HCT116 (cell line): Measurements from ENCODE around the gene SEMA4D. TPM values are rescaled to one million over a fixed set of nuclear protein-coding genes. Genes with fewer than 3 reads are reported as not detected.

ENCODE experiments used
- ATAC-seq: fragments of 200-7000 bp; cut with Tn5 transposase; 2 replicates; pipeline ENCODE4 v1.9.1; 2020; ENCODE audit warnings: mild to moderate bottlenecking, moderate library complexity
- BruUV-seq: library from RNA; stranded (reverse); fragments of 400-500 nt; replicated peaks from 2 replicates; lab custom pipeline; 2021; lab: Mats Ljungman, UMichigan
- CTCF ChIA-PET: fragments of 300-600 bp; sonication (Branson Sonifier 250); formaldehyde crosslinking; loops from one replicate; lab custom pipeline; 2021; ENCODE audit warnings: antibody characterized with exemption; lab: Charles Lee
- POLR2A ChIA-PET: fragments of 300-600, 350-600 bp; sonication (Branson Sonifier 250); formaldehyde crosslinking; loops from one replicate; lab custom pipeline; 2021; ENCODE audit warnings: antibody characterized with exemption; lab: Charles Lee
- RAD21 ChIA-PET, 2 experiments: fragments of 300-600 bp; sonication (Branson Sonifier 250); formaldehyde crosslinking; loops; one replicate each; lab custom pipeline; 2023; ENCODE audit warnings: low total read pairs in 2 of 2; ENCODE audit not compliant: uncharacterized antibody in 2 of 2, unreplicated experiment in 2 of 2, low non-redundant PET in 1 of 2; lab: Charles Lee
- DNase-seq: peaks from one replicate; pipeline ENCODE4 v3.0.0-alpha.2; 2010; ENCODE audit warnings: low read depth, low spot score
- H2AFZ ChIP-seq: fragments of 200-600 bp; shearing (Covaris generic), sonication (generic); 2 replicates; pipeline ENCODE4 v1.6.1; 2017; ENCODE audit warnings: low read depth, mixed run types, mixed read lengths, antibody characterized with exemption, low read length; ENCODE audit not compliant: poor library complexity, severe bottlenecking
- H3K27ac ChIP-seq: 2 replicates; pipeline ENCODE4 v1.5.1; 2012; ENCODE audit warnings: low read depth, low read length
- H3K27me3 ChIP-seq: fragments of 200-600 bp; sonication (generic); 2 replicates; pipeline ENCODE4 v1.6.1; 2016; ENCODE audit warnings: mixed run types, low read length, mixed read lengths; ENCODE audit not compliant: insufficient read depth
- H3K36me3 ChIP-seq, 2 experiments: fragments of 200-500 bp in 1 of 2; fragments of 200-600 bp in 1 of 2; sonication (Bioruptor generic) in 1 of 2; sonication (generic) in 1 of 2; 2 replicates each; pipeline versions ENCODE4 v1.5.1 to v1.6.1; 2014 to 2016; ENCODE audit warnings: low read length in 2 of 2, inconsistent platforms in 1 of 2, mixed read lengths in 1 of 2, mixed run types in 1 of 2; ENCODE audit not compliant: insufficient read depth in 2 of 2, control insufficient read depth in 1 of 2
- H3K4me1 ChIP-seq, 2 experiments: fragments of 200-600 bp in 1 of 2; sonication (generic) in 1 of 2; 2 replicates each; pipeline versions ENCODE4 v1.5.1 to v1.6.1; 2012 to 2017; ENCODE audit warnings: low read length in 2 of 2, inconsistent platforms in 1 of 2, mild to moderate bottlenecking in 1 of 2, mixed read lengths in 1 of 2, mixed run types in 1 of 2, moderate library complexity in 1 of 2; ENCODE audit not compliant: insufficient read depth in 2 of 2, control insufficient read depth in 1 of 2
- H3K4me2 ChIP-seq: fragments of 200-600 bp; sonication (generic); 2 replicates; pipeline ENCODE4 v1.6.1; 2017; ENCODE audit warnings: mixed run types, low read length, mixed read lengths
- H3K4me3 ChIP-seq, 2 experiments: fragments of 200-600 bp in 1 of 2; sonication (generic) in 1 of 2; replicated peaks in 1 of 2; 2 replicates each; pipeline ENCODE4 v1.5.1; 2011 to 2016; ENCODE audit warnings: low read length in 2 of 2, control low read depth in 1 of 2, low read depth in 1 of 2, mild to moderate bottlenecking in 1 of 2, mixed read lengths in 1 of 2, mixed run types in 1 of 2
- H3K79me2 ChIP-seq: fragments of 200-600 bp; sonication (generic); 2 replicates; pipeline ENCODE4 v1.6.1; 2017; ENCODE audit warnings: mild to moderate bottlenecking, mixed run types, low read length, moderate library complexity, mixed read lengths; ENCODE audit not compliant: insufficient read depth
- H3K9ac ChIP-seq: fragments of 200-600 bp; sonication (generic); 2 replicates; pipeline ENCODE4 v1.6.1; 2016; ENCODE audit warnings: low read length, mixed read lengths
- H3K9me2 ChIP-seq: fragments of 200-600 bp; sonication (generic), shearing (Covaris generic); 2 replicates; pipeline ENCODE4 v1.6.1; 2017; ENCODE audit warnings: mixed run types, mild to moderate bottlenecking, moderate library complexity; ENCODE audit not compliant: insufficient read depth
- H3K9me3 ChIP-seq, 2 experiments: fragments of 200-500 bp in 1 of 2; fragments of 200-600 bp in 1 of 2; sonication (Bioruptor generic) in 1 of 2; sonication (generic) in 1 of 2; 2 replicates each; pipeline ENCODE4 v1.6.1; 2014 to 2017; ENCODE audit warnings: low read length in 2 of 2, mixed read lengths in 2 of 2, inconsistent platforms in 1 of 2, low read depth in 1 of 2, mild to moderate bottlenecking in 1 of 2, mixed run types in 1 of 2, moderate library complexity in 1 of 2; ENCODE audit not compliant: control insufficient read depth in 1 of 2, insufficient read depth in 1 of 2
- H4K20me1 ChIP-seq: fragments of 200-600 bp; sonication (generic), shearing (Covaris generic); 2 replicates; pipeline ENCODE4 v1.6.1; 2017; ENCODE audit warnings: mixed run types, mild to moderate bottlenecking, moderate library complexity; ENCODE audit not compliant: insufficient read depth
- CBX3 ChIP-seq: IDR thresholded peaks from 2 replicates; pipeline ENCODE4 v1.6.1; 2012; ENCODE audit warnings: low read depth
- CEBPB ChIP-seq: IDR thresholded peaks from 2 replicates; pipeline ENCODE4 v1.6.1; 2012; ENCODE audit warnings: low read depth
- ELF1 ChIP-seq: IDR thresholded peaks from 2 replicates; pipeline ENCODE4 v1.6.1; 2012; ENCODE audit warnings: low read depth, borderline replicate concordance
- EZH2 ChIP-seq: fragments of 200-600 bp; sonication (generic); IDR thresholded peaks from 2 replicates; pipeline ENCODE4 v1.6.1; 2017; ENCODE audit warnings: antibody characterized with exemption, mixed run types
- EZH2phosphoT487 ChIP-seq: fragments of 200-600 bp; IDR thresholded peaks from 2 replicates; pipeline ENCODE4 v1.6.1; 2018; ENCODE audit warnings: antibody characterized with exemption, borderline replicate concordance
- JUND ChIP-seq: IDR thresholded peaks from 2 replicates; pipeline ENCODE4 v1.6.1; 2012
- MAX ChIP-seq: IDR thresholded peaks from 2 replicates; pipeline ENCODE4 v1.6.1; 2012
- RAD21 ChIP-seq: IDR thresholded peaks from 2 replicates; pipeline ENCODE4 v1.6.1; 2012; ENCODE audit warnings: low read depth, mild to moderate bottlenecking
- REST ChIP-seq: IDR thresholded peaks from 2 replicates; pipeline ENCODE4 v1.6.1; 2012; ENCODE audit warnings: low read depth
- SRF ChIP-seq: IDR thresholded peaks from 2 replicates; pipeline ENCODE4 v1.6.1; 2012; ENCODE audit warnings: low read depth
- YY1 ChIP-seq: IDR thresholded peaks from 2 replicates; pipeline ENCODE4 v1.6.1; 2011; ENCODE audit warnings: low read length, low read depth, moderate library complexity, mild to moderate bottlenecking; ENCODE audit not compliant: insufficient replicate concordance; ENCODE audit errors: extremely low read depth
- ZFX ChIP-seq: fragments of 450-650 bp; IDR thresholded peaks from 2 replicates; pipeline ENCODE4 v1.6.1; 2017
- ZNF274 ChIP-seq: fragments of 200-500 bp; sonication (Bioruptor generic); IDR thresholded peaks from 2 replicates; pipeline ENCODE4 v1.6.1; 2014; ENCODE audit warnings: mild to moderate bottlenecking, low read depth, low read length, inconsistent platforms
- intact Hi-C: fragments of 100-400 bp; cut with micrococcal nuclease; formaldehyde crosslinking; loops from 2 replicates; pipeline ENCODE4 v1.10.0; 2022
- total RNA-seq: library from RNA; stranded (reverse); gene quantifications from one replicate; pipeline ENCODE4 v1.2.1, GENCODE V29; 2021; ENCODE audit not compliant: unreplicated experiment
- TF ChIP-seq, protein P1 (sequence below), 3 experiments: fragments of 200-600 bp in 1 of 3; sonication (generic) in 1 of 3; IDR thresholded peaks in 2 of 3; conservative IDR thresholded peaks in 1 of 3; 2 replicates each; pipeline ENCODE4 v1.5.1; 2012 to 2017; ENCODE audit warnings: low read depth in 2 of 3, low read length in 2 of 3, antibody characterized with exemption in 1 of 3, borderline replicate concordance in 1 of 3, control low read depth in 1 of 3, mild to moderate bottlenecking in 1 of 3, mixed read lengths in 1 of 3, mixed run types in 1 of 3, moderate library complexity in 1 of 3; ENCODE audit not compliant: insufficient read depth in 1 of 3
- TF ChIP-seq, protein P2 (sequence below): IDR thresholded peaks from 2 replicates; pipeline ENCODE4 v1.6.1; 2011; ENCODE audit warnings: mild to moderate bottlenecking, low read length, moderate library complexity; ENCODE audit not compliant: insufficient replicate concordance; ENCODE audit errors: extremely low read depth

The SEMA4D gene
- total RNA-seq, 1 experiment from 2014 or later, result 32.0 TPM

- H3K4me2 ChIP-seq, result no peak overlapping the region
- no peak for DNase-seq
- BruUV-seq, result no TSS peak
- H2AFZ ChIP-seq, result no peak overlapping the region
- intact Hi-C loops, result no loop called here
- no peak for TF ChIP-seq JUND
- TF ChIP-seq SRF, result no peak
- no peak for TF ChIP-seq ZFX
- no peak for TF ChIP-seq REST
- no peak for TF ChIP-seq CEBPB
- no peak for TF ChIP-seq MAX
- TF ChIP-seq, protein P1, sequence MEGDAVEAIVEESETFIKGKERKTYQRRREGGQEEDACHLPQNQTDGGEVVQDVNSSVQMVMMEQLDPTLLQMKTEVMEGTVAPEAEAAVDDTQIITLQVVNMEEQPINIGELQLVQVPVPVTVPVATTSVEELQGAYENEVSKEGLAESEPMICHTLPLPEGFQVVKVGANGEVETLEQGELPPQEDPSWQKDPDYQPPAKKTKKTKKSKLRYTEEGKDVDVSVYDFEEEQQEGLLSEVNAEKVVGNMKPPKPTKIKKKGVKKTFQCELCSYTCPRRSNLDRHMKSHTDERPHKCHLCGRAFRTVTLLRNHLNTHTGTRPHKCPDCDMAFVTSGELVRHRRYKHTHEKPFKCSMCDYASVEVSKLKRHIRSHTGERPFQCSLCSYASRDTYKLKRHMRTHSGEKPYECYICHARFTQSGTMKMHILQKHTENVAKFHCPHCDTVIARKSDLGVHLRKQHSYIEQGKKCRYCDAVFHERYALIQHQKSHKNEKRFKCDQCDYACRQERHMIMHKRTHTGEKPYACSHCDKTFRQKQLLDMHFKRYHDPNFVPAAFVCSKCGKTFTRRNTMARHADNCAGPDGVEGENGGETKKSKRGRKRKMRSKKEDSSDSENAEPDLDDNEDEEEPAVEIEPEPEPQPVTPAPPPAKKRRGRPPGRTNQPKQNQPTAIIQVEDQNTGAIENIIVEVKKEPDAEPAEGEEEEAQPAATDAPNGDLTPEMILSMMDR (IDR thresholded peaks at IDR 0.05 in 2 of 3, conservative IDR thresholded peaks at IDR 0.05 in 1 of 3; ENCODE audit: borderline replicate concordance in 1 of 3, insufficient read depth in 1 of 3, low read depth in 2 of 3, low read length in 2 of 3), result no peak
- no peak for TF ChIP-seq ELF1
- no peak for TF ChIP-seq CBX3
- TF ChIP-seq YY1, result no peak
- no peak for TF ChIP-seq EZH2
- TF ChIP-seq RAD21, result no peak
- no peak for TF ChIP-seq ZNF274
- TF ChIP-seq, protein P2, sequence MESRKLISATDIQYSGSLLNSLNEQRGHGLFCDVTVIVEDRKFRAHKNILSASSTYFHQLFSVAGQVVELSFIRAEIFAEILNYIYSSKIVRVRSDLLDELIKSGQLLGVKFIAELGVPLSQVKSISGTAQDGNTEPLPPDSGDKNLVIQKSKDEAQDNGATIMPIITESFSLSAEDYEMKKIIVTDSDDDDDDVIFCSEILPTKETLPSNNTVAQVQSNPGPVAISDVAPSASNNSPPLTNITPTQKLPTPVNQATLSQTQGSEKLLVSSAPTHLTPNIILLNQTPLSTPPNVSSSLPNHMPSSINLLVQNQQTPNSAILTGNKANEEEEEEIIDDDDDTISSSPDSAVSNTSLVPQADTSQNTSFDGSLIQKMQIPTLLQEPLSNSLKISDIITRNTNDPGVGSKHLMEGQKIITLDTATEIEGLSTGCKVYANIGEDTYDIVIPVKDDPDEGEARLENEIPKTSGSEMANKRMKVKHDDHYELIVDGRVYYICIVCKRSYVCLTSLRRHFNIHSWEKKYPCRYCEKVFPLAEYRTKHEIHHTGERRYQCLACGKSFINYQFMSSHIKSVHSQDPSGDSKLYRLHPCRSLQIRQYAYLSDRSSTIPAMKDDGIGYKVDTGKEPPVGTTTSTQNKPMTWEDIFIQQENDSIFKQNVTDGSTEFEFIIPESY, result no peak
- no peak for TF ChIP-seq EZH2phosphoT487
- H3K79me2 ChIP-seq, result no peaks in the 10 kb centered on the region
- CTCF ChIA-PET, result no interaction called here
- no peak overlapping the region for H3K27ac ChIP-seq
- no peak overlapping the region for H3K4me3 ChIP-seq
- peaks cover 0 to 3% of the 10 kb centered on the region in 2 experiments; a peak in 2 of 4 replicates for H3K36me3 ChIP-seq
- no peaks in the 10 kb centered on the region for H4K20me1 ChIP-seq
- ATAC-seq, result no peak
- H3K9me3 ChIP-seq, result no peaks in the 10 kb centered on the region
- no peaks in the 10 kb centered on the region for H3K4me1 ChIP-seq
- POLR2A ChIA-PET, result no interaction called here
- H3K9ac ChIP-seq, result no peak overlapping the region
- RAD21 ChIA-PET, result no interaction called here
- no peaks in the 10 kb centered on the region for H3K9me2 ChIP-seq
- no peaks in the 10 kb centered on the region for H3K27me3 ChIP-seq
Measured at GRCh38 chr9:89381308-89381609, 116.7 kb downstream of the SEMA4D start.
